22Rv1 (cell line): ENCODE results near the gene ARMC10.
A peak's percentile ranks its signal among the peaks of the same experiment; 100 is the strongest.
"Not testable (repeated sequence)": the region's sequence is repeated elsewhere in the genome, so short reads cannot be mapped to it uniquely, and the experiment has no call there.

Experiments
- H3K27ac ChIP-seq: fragments of 450-650 bp; 2 replicates; pipeline ENCODE4 v1.5.1; 2017
- CTCF ChIP-seq: fragments of 450-650 bp; IDR thresholded peaks from 2 replicates; pipeline ENCODE4 v1.5.1; 2017; ENCODE audit warnings: mild to moderate bottlenecking
- ZFX ChIP-seq: fragments of 450-650 bp; IDR thresholded peaks from 2 replicates; pipeline ENCODE4 v1.6.1; 2017; ENCODE audit warnings: antibody characterized with exemption, borderline replicate concordance

Gene ARMC10

DNA sequence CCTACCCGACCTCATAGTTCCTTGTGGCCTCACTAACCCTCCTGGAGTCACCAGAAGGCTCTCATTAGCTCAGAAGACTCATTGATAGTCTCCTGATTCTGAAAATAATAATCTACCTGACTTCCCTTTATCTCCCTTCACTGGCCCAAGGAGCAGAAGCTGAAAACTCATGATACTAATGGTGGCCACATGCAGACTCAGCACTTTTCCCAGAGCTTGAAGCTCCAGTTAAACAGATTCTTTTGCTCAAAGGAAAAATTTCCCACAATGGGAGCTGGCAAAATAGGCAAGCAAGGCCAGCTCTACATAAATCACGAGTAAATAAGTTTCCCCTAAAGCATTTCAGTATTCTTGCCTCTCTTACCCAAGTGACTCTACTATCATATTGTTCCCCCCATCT, 65.7 kb downstream of the ARMC10 start:
- TF ChIP-seq ZFX: no peak
- no peak for TF ChIP-seq CTCF
- H3K27ac ChIP-seq: no peak overlapping the region

DNA sequence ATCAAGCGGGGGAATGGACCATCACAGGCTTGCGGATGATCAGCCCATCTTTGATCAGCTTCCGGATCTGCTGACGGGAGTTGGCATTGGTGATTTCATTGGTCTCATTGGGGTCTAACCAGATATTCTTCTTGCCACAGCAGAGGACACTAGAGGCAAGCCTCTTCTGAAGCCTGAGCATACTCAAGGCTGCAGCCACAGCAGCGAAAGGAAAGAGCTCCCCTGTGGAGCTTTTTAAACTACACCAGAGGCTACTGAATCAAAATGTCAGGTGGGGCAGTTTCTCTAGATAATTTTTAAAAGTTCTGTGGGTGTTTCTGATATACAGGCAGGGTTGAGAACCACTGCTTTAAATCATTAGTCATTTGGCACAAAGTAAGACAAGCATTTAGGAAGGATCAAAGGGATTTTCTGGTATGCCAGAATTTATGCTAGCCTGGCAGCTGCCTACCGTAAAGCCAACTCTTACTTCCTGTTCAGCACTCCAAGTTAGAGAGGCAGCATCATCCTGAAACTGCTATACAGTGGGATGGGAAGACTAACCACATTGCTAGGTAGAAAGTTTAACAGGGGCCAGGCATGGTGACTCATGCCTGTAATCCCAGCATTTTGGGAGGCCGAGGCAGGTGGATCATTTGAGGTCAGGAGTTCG, 66.9 kb downstream of the ARMC10 start:
- no peak overlapping the region for H3K27ac ChIP-seq

GRCh38 chr7:103142494-103142893, 67.6 kb downstream of the ARMC10 start:
- H3K27ac ChIP-seq: no peak overlapping the region
- no peak for TF ChIP-seq ZFX

More for the DNA sequence above, 66.9 kb downstream of the ARMC10 start:
- TF ChIP-seq ZFX: no peak
- no peak for TF ChIP-seq CTCF

DNA sequence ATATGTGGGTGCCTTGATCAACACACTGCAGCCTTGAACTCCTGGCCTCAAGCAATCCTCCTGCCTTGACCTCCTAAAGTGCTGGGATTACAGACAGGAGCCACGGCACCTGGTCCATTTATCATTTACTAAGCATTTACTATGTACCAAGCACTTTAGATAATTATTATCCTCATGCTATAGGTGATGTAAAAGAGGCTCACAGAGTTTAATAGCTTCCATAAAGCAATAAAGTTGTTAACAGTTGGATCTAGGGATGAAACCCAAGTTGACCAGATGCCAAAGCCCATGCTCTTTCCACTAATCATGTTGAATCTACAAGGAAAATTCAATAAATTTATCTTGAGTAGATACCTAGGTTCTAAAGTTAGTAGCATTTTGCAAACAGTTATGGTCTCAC, 68.9 kb downstream of the ARMC10 start:
- no peak for TF ChIP-seq CTCF
- TF ChIP-seq ZFX: no peak
- H3K27ac ChIP-seq: no peak overlapping the region

- H3K27ac ChIP-seq: not testable (repeated sequence)
Measured at GRCh38 chr7:103144754-103145153, 69.8 kb downstream of the ARMC10 start.

DNA sequence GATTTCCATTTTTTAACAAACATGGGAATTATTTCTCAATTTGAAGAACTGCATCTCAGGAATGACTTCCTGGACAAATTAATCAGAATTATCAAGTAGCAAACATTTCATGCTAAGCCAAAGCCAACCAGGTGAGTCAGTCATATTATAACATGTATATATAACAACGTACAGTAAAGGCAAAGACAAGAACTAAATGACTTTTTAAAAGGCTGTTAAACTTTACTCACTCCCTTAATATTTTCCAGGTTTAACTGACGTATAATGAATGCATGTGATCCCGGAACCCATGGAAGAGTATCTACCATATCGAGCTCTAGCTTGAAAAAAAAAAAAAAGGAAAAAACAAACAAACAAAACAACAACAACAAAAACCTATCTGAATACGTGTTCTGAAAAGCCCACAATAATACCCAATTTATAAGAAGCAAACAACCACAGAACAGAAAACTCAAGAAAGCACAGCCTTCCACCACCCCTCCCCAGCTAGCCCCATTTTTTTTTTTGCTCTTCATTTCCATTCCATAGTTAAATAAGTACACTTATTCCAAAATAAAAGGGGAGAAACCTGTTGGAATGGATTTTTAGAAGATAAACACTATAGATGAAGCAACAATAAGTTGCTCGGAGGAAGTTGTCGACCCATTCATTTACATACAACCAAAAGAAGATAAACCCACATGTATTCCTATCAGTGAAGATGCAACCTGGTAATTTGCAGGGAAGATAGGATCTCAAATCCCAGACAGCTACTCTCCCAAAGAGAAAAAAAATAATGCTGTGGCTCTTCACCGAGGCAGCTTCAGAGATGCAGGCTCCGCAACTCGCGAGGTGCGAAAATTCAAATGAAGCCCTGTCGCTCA, 73.4 kb downstream of the ARMC10 start:
- H3K27ac ChIP-seq: peak overlapping the region; percentile 97
- TF ChIP-seq ZFX: no peak
- TF ChIP-seq CTCF: no peak
